ENCODE results near the gene SLC50A1.

SLC50A1 gene

DNA sequence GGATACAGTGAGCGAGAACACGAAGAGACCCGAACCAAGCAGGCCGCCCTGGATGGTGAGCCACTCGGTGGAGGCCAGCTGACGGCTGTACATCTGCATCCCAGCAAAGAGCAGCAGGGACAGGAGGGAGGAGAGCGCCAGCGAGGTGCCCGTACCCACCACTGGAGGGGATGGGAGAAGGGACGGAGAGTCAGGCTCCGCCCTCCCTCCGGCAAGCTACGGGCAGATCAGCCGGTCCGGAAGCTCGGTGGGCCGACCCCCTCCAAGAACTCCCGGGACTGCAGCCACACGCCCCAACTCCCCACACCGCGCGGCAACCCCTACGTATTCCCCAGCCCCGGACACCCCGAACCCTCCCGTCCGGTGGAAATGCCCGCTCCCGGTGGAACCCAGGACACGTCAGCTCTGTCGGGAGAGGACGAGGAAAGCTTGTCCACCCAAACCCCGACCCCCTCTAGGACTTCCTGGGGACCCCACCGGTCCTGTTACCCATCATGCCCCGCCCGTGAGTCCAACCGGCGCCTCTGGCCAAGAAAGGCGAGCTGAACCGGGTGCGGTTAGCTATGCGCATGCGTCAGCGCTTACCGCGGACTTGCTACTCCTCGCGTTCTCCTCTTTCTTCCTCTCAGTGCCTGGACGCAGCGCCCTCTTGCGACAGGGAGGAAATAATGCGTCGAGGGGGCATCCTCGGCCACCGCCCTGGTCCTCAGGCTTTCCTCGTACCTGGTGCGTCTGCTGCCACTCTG, 37.3 kb downstream of the SLC50A1 start, which contains the start of gene KRTCAP2:
KRTCAP2 (minus strand) TSS at position 573 of the 746 bp plus-strand sequence; CDS start at position 493, 80 bp downstream.
- peak; percentile 90 for DNase-seq

- DNase-seq, result no peak
These were observed 38.0 kb downstream of the SLC50A1 start, which contains the start of gene TRIM46 for GRCh38 chr1:155173478-155174323. Gene TRIM46 (plus strand): TSS chr1:155173849. CDS start chr1:155173967, 118 bp downstream.

DNA sequence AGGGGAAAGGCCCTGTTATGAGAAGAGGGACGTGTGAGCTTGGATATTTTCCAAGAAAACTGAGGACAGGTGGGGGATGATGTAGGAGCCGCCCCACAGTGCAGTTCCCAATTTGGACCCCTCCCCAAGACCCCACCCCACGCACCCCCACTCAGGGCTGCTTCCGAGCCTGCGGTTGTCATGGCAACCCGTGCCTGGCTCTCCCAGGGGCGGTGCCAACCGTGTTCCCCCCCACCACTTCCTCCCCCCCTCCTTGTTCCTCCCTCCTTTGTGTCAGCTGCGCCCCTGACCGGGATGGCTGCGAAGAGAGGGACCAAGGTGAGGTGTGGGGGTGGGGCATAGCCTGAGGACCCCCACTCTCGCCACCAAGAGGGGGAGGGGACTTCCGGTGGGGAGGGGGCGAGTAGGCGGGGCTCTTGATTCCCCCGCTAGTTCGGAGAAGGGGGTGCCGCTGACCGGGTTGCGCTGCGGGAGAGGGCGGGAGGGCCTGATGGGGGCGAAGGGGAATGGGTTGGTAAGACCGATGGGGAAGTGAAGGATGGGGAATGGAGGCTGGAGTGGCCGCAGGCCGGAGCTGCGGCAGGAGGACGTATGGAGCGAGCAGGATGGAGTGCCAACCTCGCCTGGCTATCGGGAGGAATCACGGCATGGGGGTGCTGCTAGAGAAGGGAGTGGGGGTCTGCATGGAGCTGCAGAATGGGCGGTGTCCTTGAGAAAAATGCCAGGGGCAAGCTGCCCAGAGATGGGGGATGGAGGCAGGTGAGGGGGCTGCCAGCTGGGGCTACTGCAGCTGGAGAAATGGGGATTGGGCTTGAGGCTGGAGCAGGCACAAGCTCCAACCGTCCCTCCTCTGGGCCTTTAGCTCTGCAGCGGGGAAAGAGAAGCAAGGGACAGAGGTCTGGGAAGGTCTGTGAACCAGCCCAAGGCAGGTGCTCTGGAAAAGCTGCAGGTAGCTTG, 39.0 kb downstream of the SLC50A1 start:
- DNase-seq, result no peak

GRCh38 chr1:155175281-155175926, 39.8 kb downstream of the SLC50A1 start:
- DNase-seq, result no peak

- DNase-seq, result no peak
These were observed 40.3 kb downstream of the SLC50A1 start for GRCh38 chr1:155175927-155176371.

DNA sequence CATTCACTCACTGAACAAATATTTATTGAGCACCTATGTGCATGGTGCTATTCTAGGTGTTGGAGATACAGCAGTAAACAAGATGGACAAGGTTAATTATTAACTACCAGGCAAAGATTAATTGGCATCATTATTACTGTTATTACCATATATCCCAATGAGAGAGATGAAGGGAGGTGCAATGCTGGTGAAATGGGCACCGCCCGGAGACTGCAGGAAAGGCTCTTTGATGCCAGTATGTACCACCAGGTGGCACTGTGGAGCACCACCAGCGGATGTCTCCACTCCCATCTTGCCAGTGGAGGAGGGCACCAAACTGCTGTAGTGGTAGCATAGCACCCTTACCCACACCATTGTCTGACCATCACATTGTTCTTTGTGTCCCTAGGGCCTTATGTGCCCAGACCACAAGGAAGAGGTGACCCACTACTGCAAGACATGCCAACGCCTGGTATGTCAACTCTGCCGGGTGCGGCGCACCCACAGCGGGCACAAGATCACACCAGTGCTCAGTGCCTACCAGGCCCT, 41.0 kb downstream of the SLC50A1 start:
- peak; percentile 64 for DNase-seq

DNA sequence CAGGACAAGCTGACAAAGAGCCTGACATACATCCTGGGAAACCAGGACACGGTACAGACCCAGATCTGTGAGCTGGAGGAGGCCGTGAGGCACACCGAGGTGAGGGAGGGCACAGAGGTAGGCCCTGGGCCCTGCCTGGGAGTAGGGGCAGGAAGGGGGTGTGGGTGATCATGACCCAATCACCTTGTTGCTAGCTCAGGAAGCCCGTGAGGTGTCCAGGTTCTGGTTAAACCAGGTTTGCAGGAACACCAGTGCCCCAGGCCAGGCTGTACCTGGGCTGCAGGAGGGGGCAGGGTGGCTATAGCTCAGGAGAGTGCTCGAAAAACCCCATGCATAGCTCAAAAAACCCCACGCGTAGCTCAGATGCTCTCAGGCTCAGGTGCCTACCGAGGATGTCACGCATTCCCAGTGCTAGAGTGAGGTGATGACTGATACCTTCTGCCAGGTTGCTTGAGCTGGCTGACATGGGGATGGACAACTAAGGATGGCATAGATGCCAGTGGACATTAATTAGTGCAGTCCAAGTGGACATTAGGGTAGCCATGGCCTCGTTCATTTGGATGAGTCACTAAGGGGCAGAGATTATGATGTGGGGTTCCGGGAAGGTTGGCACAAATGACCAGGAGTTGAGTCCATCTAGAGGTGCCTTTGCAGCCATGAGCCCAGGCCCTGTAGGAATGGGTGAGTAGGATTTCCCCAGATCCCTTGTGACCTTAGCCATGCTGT, 41.7 kb downstream of the SLC50A1 start:
- no peak for DNase-seq

DNA sequence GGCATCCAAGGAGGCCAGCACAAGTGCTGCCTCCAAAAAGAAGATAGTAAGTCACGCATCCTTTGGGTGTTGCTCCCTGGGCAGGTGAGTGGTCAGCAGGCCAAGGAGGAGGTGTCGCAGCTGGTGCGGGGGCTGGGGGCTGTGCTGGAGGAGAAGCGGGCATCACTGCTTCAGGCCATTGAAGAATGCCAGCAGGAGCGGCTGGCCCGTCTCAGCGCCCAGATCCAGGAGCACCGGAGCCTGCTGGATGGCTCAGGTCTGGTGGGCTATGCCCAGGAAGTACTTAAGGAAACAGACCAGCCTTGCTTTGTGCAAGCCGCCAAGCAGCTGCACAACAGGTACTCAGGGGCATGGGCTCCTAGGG, 42.2 kb downstream of the SLC50A1 start:
- no peak for DNase-seq

GRCh38 chr1:155178441-155179111, 42.9 kb downstream of the SLC50A1 start:
- no peak for DNase-seq

DNA sequence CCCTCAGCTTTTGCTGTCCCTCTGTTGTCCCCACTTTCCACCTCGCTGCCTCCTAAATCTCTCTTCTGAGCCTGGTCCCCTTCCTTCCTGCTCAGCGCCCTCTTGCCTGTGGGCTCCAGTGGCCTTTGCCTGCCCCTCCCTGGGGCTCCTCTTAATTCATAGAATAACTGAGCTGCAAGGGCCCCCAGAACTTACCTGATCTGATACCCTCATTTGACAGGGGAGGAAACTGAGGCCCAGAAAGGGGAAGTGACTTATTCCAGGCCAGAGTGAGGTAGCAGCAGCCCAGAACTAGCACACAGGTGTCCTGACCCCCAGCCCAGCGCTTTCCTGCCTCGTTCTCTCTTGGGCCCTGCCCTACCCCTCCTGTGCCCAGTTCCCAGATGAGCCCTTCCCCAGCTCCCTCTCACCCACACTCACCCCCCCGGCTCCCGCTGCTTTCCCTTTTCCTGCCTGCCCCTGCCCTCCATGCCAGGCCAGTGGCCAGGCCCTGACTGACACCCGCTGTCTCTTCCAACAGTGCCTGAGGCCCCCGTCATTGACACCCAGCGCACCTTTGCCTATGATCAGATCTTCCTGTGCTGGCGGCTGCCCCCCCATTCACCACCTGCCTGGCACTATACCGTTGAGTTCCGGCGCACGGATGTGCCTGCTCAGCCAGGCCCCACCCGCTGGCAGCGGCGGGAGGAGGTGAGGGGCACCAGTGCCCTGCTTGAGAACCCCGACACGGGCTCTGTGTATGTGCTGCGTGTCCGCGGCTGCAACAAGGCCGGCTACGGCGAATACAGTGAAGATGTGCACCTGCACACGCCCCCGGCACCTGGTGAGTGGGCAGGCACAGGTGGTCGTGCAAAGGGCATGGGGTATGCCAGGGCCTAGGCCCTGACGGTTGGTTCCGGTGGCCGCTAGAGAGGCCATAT, 43.7 kb downstream of the SLC50A1 start:
- DNase-seq, result no peak

GRCh38 chr1:155181371-155182051, 45.9 kb downstream of the SLC50A1 start:
- DNase-seq, result no peak

DNA sequence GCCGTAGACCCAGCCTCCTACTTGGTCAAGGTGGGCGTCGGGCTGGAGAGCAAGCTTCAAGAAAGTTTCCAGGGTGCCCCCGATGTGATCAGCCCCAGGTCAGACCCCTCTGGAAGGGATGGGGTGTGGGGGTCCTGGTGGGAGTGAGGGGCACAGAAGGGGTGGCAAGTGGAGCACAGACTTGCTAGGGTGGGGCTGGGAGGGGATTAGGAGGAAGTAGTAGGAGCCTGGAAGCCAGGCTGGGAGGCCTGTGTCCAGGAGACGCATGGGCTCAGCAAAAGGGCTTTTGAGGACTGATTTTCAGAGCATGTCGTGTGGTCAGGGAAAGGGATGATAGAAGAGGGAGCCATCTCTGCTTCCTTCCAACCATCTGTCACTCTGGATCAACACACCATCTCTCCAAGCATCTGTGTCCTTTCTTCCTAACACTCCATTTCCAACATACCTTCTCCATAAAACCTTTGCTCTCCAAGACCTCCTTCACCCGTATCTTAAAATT, 46.4 kb downstream of the SLC50A1 start:
- no peak for DNase-seq

DNA sequence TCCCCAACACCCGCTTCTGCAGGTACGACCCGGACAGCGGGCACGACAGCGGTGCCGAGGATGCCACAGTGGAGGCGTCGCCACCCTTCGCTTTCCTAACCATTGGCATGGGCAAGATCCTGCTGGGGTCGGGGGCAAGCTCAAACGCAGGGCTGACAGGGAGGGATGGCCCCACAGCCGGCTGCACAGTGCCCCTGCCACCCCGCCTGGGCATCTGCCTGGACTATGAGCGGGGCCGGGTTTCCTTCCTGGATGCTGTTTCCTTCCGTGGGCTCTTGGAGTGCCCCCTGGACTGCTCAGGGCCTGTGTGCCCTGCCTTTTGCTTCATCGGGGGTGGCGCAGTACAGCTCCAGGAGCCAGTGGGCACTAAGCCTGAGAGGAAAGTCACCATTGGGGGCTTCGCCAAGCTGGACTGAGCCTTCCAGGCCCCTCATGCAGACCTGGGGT, 48.1 kb downstream of the SLC50A1 start:
- no peak for DNase-seq

DNA sequence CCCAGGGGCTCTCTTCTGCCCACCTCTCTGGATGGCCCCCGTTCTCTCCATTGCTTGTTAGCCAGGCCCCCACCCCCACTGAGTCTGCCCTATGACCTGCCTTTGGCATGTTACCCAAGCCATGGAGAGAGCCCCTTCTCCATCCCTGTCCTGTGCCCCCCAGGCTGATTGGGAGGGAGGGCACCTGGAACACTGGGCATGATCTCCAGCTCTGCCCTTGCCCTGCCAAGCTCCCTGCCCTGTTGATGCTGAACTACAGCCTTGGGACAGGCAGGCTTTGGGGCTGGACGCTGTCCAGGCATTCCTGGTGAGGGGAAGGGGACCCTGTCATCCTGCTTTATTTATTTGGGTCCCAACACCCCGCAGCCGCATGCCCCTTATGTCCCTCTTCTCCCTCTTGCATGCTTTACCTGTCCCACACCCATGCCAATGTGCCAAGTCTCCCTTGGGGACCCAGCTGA, 48.7 kb downstream of the SLC50A1 start:
- DNase-seq, result no peak

- no peak for DNase-seq
These were observed 49.5 kb downstream of the SLC50A1 start for GRCh38 chr1:155184835-155185782.

GRCh38 chr1:155185783-155186066, 50.1 kb downstream of the SLC50A1 start:
- DNase-seq, result no peak

GRCh38 chr1:155186067-155186793, 50.6 kb downstream of the SLC50A1 start:
- DNase-seq, result no peak

Measured in T1000 (cell line).